Measurements from ENCODE around the gene SCIN.
"Not testable (repeated sequence)": the region's sequence is repeated elsewhere in the genome, so short reads cannot be mapped to it uniquely, and the experiment has no call there.

Gene SCIN

GRCh38 chr7:12570534-12571461 is at the start of gene SCIN:
TSS of gene SCIN (plus strand) at chr7:12570720. CDS start at chr7:12570787, 67 bp downstream.
- DNase-seq = no peak

GRCh38 chr7:12524794-12525386 is 45.6 kb upstream of the SCIN start:
- no peak for DNase-seq

GRCh38 chr7:12526693-12527092 is 43.8 kb upstream of the SCIN start:
- not testable (repeated sequence) for DNase-seq

- not testable (repeated sequence) for DNase-seq
Measured at GRCh38 chr7:12527670-12528069, 42.9 kb upstream of the SCIN start.

- DNase-seq = no peak
Measured at GRCh38 chr7:12529971-12530710, 40.4 kb upstream of the SCIN start.

GRCh38 chr7:12531784-12532183 is 38.7 kb upstream of the SCIN start:
- no peak for DNase-seq

GRCh38 chr7:12534046-12534445 is 36.5 kb upstream of the SCIN start:
- no peak for DNase-seq

- no peak for DNase-seq
Measured at GRCh38 chr7:12539681-12540080, 30.8 kb upstream of the SCIN start.

- no peak for DNase-seq
Measured at GRCh38 chr7:12540850-12541249, 29.7 kb upstream of the SCIN start.

- no peak for DNase-seq
Measured at GRCh38 chr7:12543586-12543985, 26.9 kb upstream of the SCIN start.

- DNase-seq = no peak
Measured at GRCh38 chr7:12549106-12549505, 21.4 kb upstream of the SCIN start.

GRCh38 chr7:12550956-12551355 is 19.6 kb upstream of the SCIN start:
- no peak for DNase-seq

- no peak for DNase-seq
Measured at GRCh38 chr7:12552876-12553275, 17.6 kb upstream of the SCIN start.

- no peak for DNase-seq
Measured at GRCh38 chr7:12553416-12553815, 17.1 kb upstream of the SCIN start.

GRCh38 chr7:12554351-12554750 is 16.2 kb upstream of the SCIN start:
- no peak for DNase-seq

GRCh38 chr7:12554872-12555271 is 15.6 kb upstream of the SCIN start:
- DNase-seq = no peak

- DNase-seq = not testable (repeated sequence)
Measured at GRCh38 chr7:12555695-12556094, 14.8 kb upstream of the SCIN start.

- DNase-seq = not testable (repeated sequence)
Measured at GRCh38 chr7:12556139-12556792, 14.3 kb upstream of the SCIN start.

GRCh38 chr7:12557282-12557681 is 13.2 kb upstream of the SCIN start:
- no peak for DNase-seq

GRCh38 chr7:12564996-12565764 is 5.3 kb upstream of the SCIN start:
- DNase-seq = no peak

- DNase-seq = no peak
Measured at GRCh38 chr7:12565873-12566272, 4.6 kb upstream of the SCIN start.

GRCh38 chr7:12567015-12567414 is 3.5 kb upstream of the SCIN start:
- DNase-seq = no peak

All from NK-92 treated with Interleukin-12 subunit alpha and Interleukin-12 subunit beta, amount 100 ng/mL, for 24 hours (cell line).